Activated T-cell treated with anti-CD3 and anti-CD28 coated beads for 4 hours (primary cell): ENCODE data around the gene ANKRD39.

Experiments used
- DNase-seq: peaks from one replicate; pipeline ENCODE4 v3.0.0-alpha.2; 2020

Gene ANKRD39

GRCh38 chr2:96825057-96825456, 32.8 kb downstream of the ANKRD39 start:
- no peak for DNase-seq

- no peak for DNase-seq
Measured at GRCh38 chr2:96824079-96824870, 33.5 kb downstream of the ANKRD39 start.

- no peak for DNase-seq
Measured at GRCh38 chr2:96823198-96823597, 34.6 kb downstream of the ANKRD39 start.

GRCh38 chr2:96822786-96823185, 35.0 kb downstream of the ANKRD39 start:
- DNase-seq: no peak

GRCh38 chr2:96821113-96821675, 36.6 kb downstream of the ANKRD39 start:
- DNase-seq: no peak

GRCh38 chr2:96819876-96820511, 37.8 kb downstream of the ANKRD39 start:
- no peak for DNase-seq

GRCh38 chr2:96819128-96819875, 38.5 kb downstream of the ANKRD39 start:
- no peak for DNase-seq

GRCh38 chr2:96817882-96818281, 39.9 kb downstream of the ANKRD39 start:
- DNase-seq: no peak

- no peak for DNase-seq
Measured at GRCh38 chr2:96816836-96817702, 40.7 kb downstream of the ANKRD39 start.

- DNase-seq: peak; percentile 94
Measured at GRCh38 chr2:96816127-96816835, 41.5 kb downstream of the ANKRD39 start, which contains the start of gene CNNM3. TSS of gene CNNM3 (plus strand) at chr2:96816268. CDS start at chr2:96816278, 10 bp downstream.

GRCh38 chr2:96815326-96816126, 42.3 kb downstream of the ANKRD39 start:
- DNase-seq: peak; percentile 13

GRCh38 chr2:96813656-96814055, 44.2 kb downstream of the ANKRD39 start:
- no peak for DNase-seq

GRCh38 chr2:96811917-96812316, 45.9 kb downstream of the ANKRD39 start:
- no peak for DNase-seq

- no peak for DNase-seq
Measured at GRCh38 chr2:96810783-96811192, 47.0 kb downstream of the ANKRD39 start.

GRCh38 chr2:96809951-96810782, 47.6 kb downstream of the ANKRD39 start:
- DNase-seq: no peak

GRCh38 chr2:96809216-96809882, 48.5 kb downstream of the ANKRD39 start:
- DNase-seq: no peak

- no peak for DNase-seq
Measured at GRCh38 chr2:96808176-96808837, 49.5 kb downstream of the ANKRD39 start.

GRCh38 chr2:96807127-96807471, 50.7 kb downstream of the ANKRD39 start:
- DNase-seq: no peak
